ENCODE measurements around the gene NAA25. TPM values are rescaled to one million over a fixed set of nuclear protein-coding genes. Genes with fewer than 3 reads are reported as not detected.
"Not testable (repeated sequence)": the region's sequence is repeated elsewhere in the genome, so short reads cannot be mapped to it uniquely, and the experiment has no call there.

Gene NAA25
- total RNA-seq, 1 experiment from 2014 or later: 29.2 TPM

- DNase-seq (ENCODE audit: low read depth): no peak
- in situ Hi-C loops (cut with HindIII; ENCODE audit: low pct_unique_long_range_greater_than_20kb, low sequenced_read_pairs): no loop called here
These were observed 91.5 kb downstream of the NAA25 start for GRCh38 chr12:112017041-112017440.

- no peak for DNase-seq (ENCODE audit: low read depth)
These were observed 92.6 kb downstream of the NAA25 start for GRCh38 chr12:112015938-112016337.

GRCh38 chr12:112013601-112014402 lies 94.8 kb downstream of the NAA25 start:
- in situ Hi-C loops (cut with HindIII; ENCODE audit: low pct_unique_long_range_greater_than_20kb, low sequenced_read_pairs): no loop called here

More at GRCh38 chr12:112015938-112016337, 92.6 kb downstream of the NAA25 start:
- in situ Hi-C loops (cut with HindIII; ENCODE audit: low pct_unique_long_range_greater_than_20kb, low sequenced_read_pairs): no loop called here

GRCh38 chr12:112012775-112013600 lies 95.6 kb downstream of the NAA25 start, which contains the start of the genes ERP29 and TMEM116:
Gene ERP29 (plus strand): TSS chr12:112013426. CDS start chr12:112013466, 40 bp downstream.
Gene TMEM116 (minus strand): TSS chr12:112013165. CDS start chr12:112005270, 7,895 bp downstream.
- in situ Hi-C loops (cut with HindIII; ENCODE audit: low pct_unique_long_range_greater_than_20kb, low sequenced_read_pairs): no loop called here
- peak; percentile 95 for DNase-seq (ENCODE audit: low read depth)

More at GRCh38 chr12:112013601-112014402, 94.8 kb downstream of the NAA25 start:
- peak; percentile 71 for DNase-seq (ENCODE audit: low read depth)

GRCh38 chr12:112011685-112012084 lies 96.9 kb downstream of the NAA25 start:
- in situ Hi-C loops (cut with HindIII; ENCODE audit: low pct_unique_long_range_greater_than_20kb, low sequenced_read_pairs): no loop called here
- no peak for DNase-seq (ENCODE audit: low read depth)

GRCh38 chr12:112010415-112011344 lies 97.9 kb downstream of the NAA25 start:
- DNase-seq (ENCODE audit: low read depth): no peak
- in situ Hi-C loops (cut with HindIII; ENCODE audit: low pct_unique_long_range_greater_than_20kb, low sequenced_read_pairs): no loop called here

- in situ Hi-C loops (cut with HindIII; ENCODE audit: low pct_unique_long_range_greater_than_20kb, low sequenced_read_pairs); DNase-seq (ENCODE audit: low read depth): not testable (repeated sequence)
These were observed 99.0 kb downstream of the NAA25 start for GRCh38 chr12:112009596-112009995.

- in situ Hi-C loops (cut with HindIII; ENCODE audit: low pct_unique_long_range_greater_than_20kb, low sequenced_read_pairs): no loop called here
- peak; percentile 14 for DNase-seq (ENCODE audit: low read depth)
These were observed 99.7 kb downstream of the NAA25 start for GRCh38 chr12:112008918-112009317.

- in situ Hi-C loops (cut with HindIII; ENCODE audit: low pct_unique_long_range_greater_than_20kb, low sequenced_read_pairs): no loop called here
- DNase-seq (ENCODE audit: low read depth): peak; percentile 30
These were observed 100.6 kb downstream of the NAA25 start for GRCh38 chr12:112007945-112008344.

GRCh38 chr12:112005419-112006395 lies 102.9 kb downstream of the NAA25 start:
- peak; percentile 65 for DNase-seq (ENCODE audit: low read depth)
- in situ Hi-C loops (cut with HindIII; ENCODE audit: low pct_unique_long_range_greater_than_20kb, low sequenced_read_pairs): no loop called here

- no peak for DNase-seq (ENCODE audit: low read depth)
- in situ Hi-C loops (cut with HindIII; ENCODE audit: low pct_unique_long_range_greater_than_20kb, low sequenced_read_pairs): no loop called here
These were observed 104.5 kb downstream of the NAA25 start for GRCh38 chr12:112004041-112004440.

GRCh38 chr12:112001576-112001975 lies 107.0 kb downstream of the NAA25 start:
- in situ Hi-C loops (cut with HindIII; ENCODE audit: low pct_unique_long_range_greater_than_20kb, low sequenced_read_pairs): no loop called here
- no peak for DNase-seq (ENCODE audit: low read depth)

- in situ Hi-C loops (cut with HindIII; ENCODE audit: low pct_unique_long_range_greater_than_20kb, low sequenced_read_pairs): no loop called here
These were observed 107.8 kb downstream of the NAA25 start for GRCh38 chr12:112000820-112001219.

GRCh38 chr12:111999129-111999528 lies 109.5 kb downstream of the NAA25 start:
- in situ Hi-C loops (cut with HindIII; ENCODE audit: low pct_unique_long_range_greater_than_20kb, low sequenced_read_pairs); DNase-seq (ENCODE audit: low read depth): not testable (repeated sequence)

More at GRCh38 chr12:112000820-112001219, 107.8 kb downstream of the NAA25 start:
- no peak for DNase-seq (ENCODE audit: low read depth)

- no peak for DNase-seq (ENCODE audit: low read depth)
- in situ Hi-C loops (cut with HindIII; ENCODE audit: low pct_unique_long_range_greater_than_20kb, low sequenced_read_pairs): no loop called here
These were observed 110.6 kb downstream of the NAA25 start for GRCh38 chr12:111998015-111998414.

- in situ Hi-C loops (cut with HindIII; ENCODE audit: low pct_unique_long_range_greater_than_20kb, low sequenced_read_pairs): no loop called here
- no peak for DNase-seq (ENCODE audit: low read depth)
These were observed 111.3 kb downstream of the NAA25 start for GRCh38 chr12:111997300-111997699.

Data from Caki2 (cell line).